K562 (cell line): Measurements from ENCODE around the gene MRPL30. TPM values are rescaled to one million over a fixed set of nuclear protein-coding genes. Genes with fewer than 3 reads are reported as not detected.

Source experiments
- ATAC-seq: fragments of 200-7000 bp; cut with Tn5 transposase; 3 replicates; pipeline ENCODE4 v1.9.1; 2020; ENCODE audit warnings: moderate library complexity
- BruUV-seq: library from RNA; stranded (reverse); fragments of 400-500 nt; replicated peaks from 2 replicates; lab custom pipeline; 2021; lab: Mats Ljungman, UMichigan
- CTCF ChIA-PET: fragments of 300-600 bp; formaldehyde crosslinking; extraction: SDS; loops from one replicate; lab custom pipeline; 2021; ENCODE audit warnings: low intra/inter-chr PET ratio; lab: Yijun Ruan, JAX
- POLR2A ChIA-PET: fragments of 300-600, 350-650 bp; sonication (Branson Sonifier 250); formaldehyde crosslinking; extraction: SDS; loops from one replicate; lab custom pipeline; 2021; ENCODE audit warnings: antibody characterized with exemption, inconsistent platforms; lab: Yijun Ruan, JAX
- DNase-seq, 4 experiments: peaks; one replicate each; pipeline versions ENCODE4 v3.0.0 to v3.0.0-alpha.2; 2011 to 2018; ENCODE audit warnings: low spot score in 3 of 4, mixed read lengths in 3 of 4; ENCODE audit errors: extremely low read depth in 1 of 4
- FAIRE-seq: peaks from 2 replicates; lab custom pipeline; 2011; peaks lifted over from hg19 to GRCh38; lab: Jason Lieb, UNC
- H2AFZ ChIP-seq: 2 replicates; pipeline ENCODE4 v1.6.0; 2011; ENCODE audit warnings: low read depth, low read length, control low read depth, inconsistent platforms
- H3K27ac ChIP-seq: fragments of 200-600 bp; 3 replicates; pipeline ENCODE4 v1.8.0; 2011; ENCODE audit warnings: low read depth, mild to moderate bottlenecking, control low read depth, inconsistent platforms, low read length, moderate library complexity, mixed read lengths; ENCODE audit errors: extremely low read depth
- H3K27me3 ChIP-seq, 2 experiments: fragments of 300-600 bp in 1 of 2; 2 replicates in 1 of 2; 3 replicates in 1 of 2; pipeline versions ENCODE4 v1.6.0 to v1.8.0; 2011; ENCODE audit warnings: inconsistent platforms in 2 of 2, low read length in 2 of 2, mild to moderate bottlenecking in 1 of 2, mixed read lengths in 1 of 2, moderate library complexity in 1 of 2; ENCODE audit not compliant: control insufficient read depth in 2 of 2, insufficient read depth in 2 of 2
- H3K36me3 ChIP-seq: fragments of 300-600 bp; 3 replicates; pipeline ENCODE4 v1.8.0; 2011; ENCODE audit warnings: mild to moderate bottlenecking, low read length, inconsistent platforms; ENCODE audit not compliant: control insufficient read depth, insufficient read depth
- H3K4me1 ChIP-seq, 2 experiments: fragments of 200-600 bp in 1 of 2; replicated peaks in 1 of 2; 2 replicates in 1 of 2; 3 replicates in 1 of 2; pipeline versions ENCODE4 v1.5.1 to v1.8.0; 2011; ENCODE audit warnings: inconsistent platforms in 2 of 2, low read length in 2 of 2, mild to moderate bottlenecking in 1 of 2, mixed read lengths in 1 of 2, moderate library complexity in 1 of 2; ENCODE audit not compliant: control insufficient read depth in 2 of 2, insufficient read depth in 2 of 2
- H3K4me2 ChIP-seq: 2 replicates; pipeline ENCODE4 v1.6.1; 2011; ENCODE audit warnings: low read length, control low read depth, inconsistent platforms, mixed read lengths; ENCODE audit not compliant: insufficient read depth
- H3K4me3 ChIP-seq: fragments of 200-600 bp; sonication (generic), shearing (Covaris generic); 2 replicates; pipeline ENCODE4 v1.5.1; 2016; ENCODE audit warnings: control low read depth, inconsistent platforms
- H3K79me2 ChIP-seq: fragments of 200-600 bp; 3 replicates; pipeline ENCODE4 v1.8.0; 2011; ENCODE audit warnings: low read length, inconsistent platforms; ENCODE audit not compliant: control insufficient read depth, insufficient read depth
- H3K9ac ChIP-seq, 2 experiments: 2 replicates each; pipeline versions ENCODE4 v1.6.0 to v1.6.1; 2011; ENCODE audit warnings: low read depth in 2 of 2, low read length in 2 of 2, control low read depth in 1 of 2, inconsistent platforms in 1 of 2, mild to moderate bottlenecking in 1 of 2, mixed read lengths in 1 of 2; ENCODE audit not compliant: insufficient read depth in 1 of 2
- H3K9me1 ChIP-seq: one replicate; pipeline ENCODE4 v1.6.0; 2011; ENCODE audit warnings: inconsistent platforms, mild to moderate bottlenecking, low read length, moderate library complexity; ENCODE audit not compliant: control insufficient read depth, insufficient read depth
- H3K9me3 ChIP-seq: replicated peaks from 2 replicates; pipeline ENCODE4 v1.5.1; 2011; ENCODE audit warnings: low read depth, low read length, inconsistent platforms; ENCODE audit not compliant: control insufficient read depth, insufficient read depth
- H4K20me1 ChIP-seq: replicated peaks from 2 replicates; pipeline ENCODE4 v1.6.1; 2011; ENCODE audit warnings: low read length, inconsistent platforms, mixed read lengths; ENCODE audit not compliant: control insufficient read depth, insufficient read depth
- CTBP1 ChIP-seq: fragments of 450-650 bp; IDR thresholded peaks from 2 replicates; pipeline ENCODE4 v1.6.1; 2016; ENCODE audit warnings: borderline replicate concordance
- DACH1 ChIP-seq: fragments of 450-650 bp; IDR thresholded peaks from 2 replicates; pipeline ENCODE4 v1.6.1; 2018; ENCODE audit not compliant: partially characterized antibody
- DDX20 ChIP-seq: fragments of 450-650 bp; IDR thresholded peaks from 2 replicates; pipeline ENCODE4 v1.6.1; 2016; ENCODE audit warnings: missing genetic modification characterization, low read depth, mild to moderate bottlenecking, missing compliant biosample characterization, moderate library complexity
- ELK3 ChIP-seq: fragments of 450-650 bp; formaldehyde crosslinking; IDR thresholded peaks from 2 replicates; pipeline ENCODE4 v1.4.0; 2020; ENCODE audit warnings: mild to moderate bottlenecking
- GATAD2B ChIP-seq: fragments of 450-650 bp; IDR thresholded peaks from 2 replicates; pipeline ENCODE4 v1.6.1; 2017; ENCODE audit warnings: mild to moderate bottlenecking, borderline replicate concordance
- SMC3 ChIP-seq: conservative IDR thresholded peaks from 2 replicates; pipeline ENCODE4 v1.6.1; 2011; ENCODE audit warnings: low read depth, low read length, improper control_type of control experiment; ENCODE audit not compliant: insufficient read depth
- SRF ChIP-seq, 2 experiments: fragments of 250-450, 450-650 bp in 1 of 2; sonication (Bioruptor Pico) in 1 of 2; sonication (generic) in 1 of 2; formaldehyde crosslinking; IDR thresholded peaks; 2 replicates each; pipeline versions ENCODE4 v1.5.0 to v1.5.1; 2020 to 2022; ENCODE audit warnings: mild to moderate bottlenecking in 1 of 2, missing genetic modification reagents in 1 of 2
- YBX1 ChIP-seq: fragments of 450-650 bp; IDR thresholded peaks from 2 replicates; pipeline ENCODE4 v1.7.1; 2016; ENCODE audit warnings: mild to moderate bottlenecking
- ZBTB9 ChIP-seq: fragments of 450-650 bp; formaldehyde crosslinking; IDR thresholded peaks from 2 replicates; pipeline ENCODE4 v1.4.0; 2020; ENCODE audit warnings: mild to moderate bottlenecking, moderate library complexity
- ZNF263 ChIP-seq: sonication (generic); formaldehyde crosslinking; IDR thresholded peaks from 2 replicates; pipeline ENCODE4 v1.8.0; 2022; ENCODE audit warnings: mild to moderate bottlenecking, missing genetic modification reagents, borderline replicate concordance
- ZNF274 ChIP-seq: IDR thresholded peaks from 2 replicates; pipeline ENCODE4 v1.6.1; 2011; ENCODE audit warnings: low read depth, mild to moderate bottlenecking, low read length, moderate library complexity, borderline replicate concordance
- ZNF280A ChIP-seq: fragments of 450-650 bp; IDR thresholded peaks from 2 replicates; pipeline ENCODE4 v1.6.1; 2018; ENCODE audit warnings: mild to moderate bottlenecking, low read depth; ENCODE audit not compliant: partially characterized antibody
- WGBS: fragments of 100-300 bp; shearing (Covaris generic); methylation state at CpG from one replicate; pipeline ENCODE4 v1.1.6; 2016; ENCODE audit warnings: low coverage, mixed read lengths; ENCODE audit not compliant: insufficient coverage; ENCODE audit errors: missing lambda C conversion rate; 5-methylcytosine and 5-hydroxymethylcytosine counted together
- in situ Hi-C: fragments of 300-500 bp; cut with MboI; formaldehyde crosslinking; loops from 4 replicates; pipeline ENCODE4 v1.15.0; 2018; ENCODE audit warnings: inconsistent platforms, mixed read lengths
- intact Hi-C: fragments of 100-400 bp; cut with micrococcal nuclease; formaldehyde crosslinking; loops from 2 replicates; pipeline ENCODE4 v1.14.2; 2022
- polyA plus RNA-seq, 8 experiments: library from polyadenylated mRNA; depleted of rRNA in 4 of 8; stranded (reverse) in 5 of 8; unstranded in 3 of 8; fragments of >200 nt; fragmentation: Nextera tagmentation in 2 of 8; fragmentation: Illumina TruSeq in 1 of 8; extraction: Ambion mirVana in 2 of 8; extraction: Trizol in 1 of 8; gene quantifications; 2 replicates each; pipeline versions ENCODE4 v1.2.1 to v1.2.3, GENCODE V29; 2011 to 2014; ENCODE audit warnings: inconsistent platforms in 1 of 8, missing spikeins in 1 of 8
- total RNA-seq, 7 experiments: library from RNA; depleted of rRNA in 6 of 7; stranded (reverse); fragments of >200 nt in 6 of 7; fragmentation: Illumina TruSeq in 2 of 7; extraction: Trizol in 2 of 7; gene quantifications; 2 replicates each; pipeline versions ENCODE4 v1.2.1 to v1.2.3, GENCODE V29; 2011 to 2021; ENCODE audit warnings: low replicate concordance in 1 of 7

MRPL30 gene
- total and polyA plus RNA-seq, 9 of the 15 experiments (the other 6 are each of a cell fraction or from before 2014, with no cell fraction given) = 63.3 to 130 (median 87.0) TPM

GRCh38 chr2:99238599-99238998, 57.6 kb downstream of the MRPL30 start (continued):
- no peak for TF ChIP-seq ZNF263
- TF ChIP-seq SRF (CRISPR knock-in tag; IDR thresholded peaks at IDR 0.05) = no peak

- Histone ChIP-seq H3K9me1 (no peaks in the 10 kb centered on the region), H3K4me1 (peaks cover 0 to 7% of the 10 kb centered on the region in 2 experiments; a peak in 2 of 5 replicates), H2AFZ (no peak overlapping the region), H3K27ac (no peak overlapping the region), H3K79me2 (no peaks in the 10 kb centered on the region), H3K4me3 (no peak overlapping the region), H3K4me2 (no peak overlapping the region), H3K27me3 (no peaks in the 10 kb centered on the region), H3K36me3 (no peaks in the 10 kb centered on the region), H3K9ac (no peak overlapping the region), H4K20me1 (no peaks in the 10 kb centered on the region), H3K9me3 (no peaks in the 10 kb centered on the region)
- 9% methylated on average over 6 of the region's 6 CpGs for WGBS
- in situ Hi-C loops = no loop called here
- no peak for DNase-seq
- no peak for FAIRE-seq
- ATAC-seq = no peak
- ChIA-PET POLR2A (interaction anchor here (0.9 kb wide), 1 partner anchor 9 kb away, joined by 4 read pairs; no protein-coding TSS in a partner anchor), CTCF (no interaction called here)
- no TSS peak for BruUV-seq
- intact Hi-C loops = no loop called here
- TF ChIP-seq GATAD2B = no peak
- no peak for TF ChIP-seq DACH1
- TF ChIP-seq ZNF280A = no peak
- no peak for TF ChIP-seq YBX1
- TF ChIP-seq CTBP1 = no peak
- TF ChIP-seq ELK3 = no peak
- TF ChIP-seq ZBTB9 (CRISPR knock-in tag) = no peak
- TF ChIP-seq SMC3 = no peak
- TF ChIP-seq ZNF274 = no peak
- no peak for TF ChIP-seq DDX20 (tag)
Measured at GRCh38 chr2:99240431-99240830, 59.4 kb downstream of the MRPL30 start.
